NCI-H2196 (cell line): ENCODE measurements around the gene STK25.
A peak's percentile ranks its signal among the peaks of the same experiment; 100 is the strongest.
"Not testable (repeated sequence)": the region's sequence is repeated elsewhere in the genome, so short reads cannot be mapped to it uniquely, and the experiment has no call there.

ENCODE experiments used
- DNase-seq: peaks from one replicate; lab custom pipeline; 2025; ENCODE audit not compliant: unreplicated experiment; lab: John Stamatoyannopoulos, UW

The STK25 gene

GRCh38 chr2:241511091-241511741 is 2.8 kb upstream of the STK25 start:
- no peak for DNase-seq

DNA sequence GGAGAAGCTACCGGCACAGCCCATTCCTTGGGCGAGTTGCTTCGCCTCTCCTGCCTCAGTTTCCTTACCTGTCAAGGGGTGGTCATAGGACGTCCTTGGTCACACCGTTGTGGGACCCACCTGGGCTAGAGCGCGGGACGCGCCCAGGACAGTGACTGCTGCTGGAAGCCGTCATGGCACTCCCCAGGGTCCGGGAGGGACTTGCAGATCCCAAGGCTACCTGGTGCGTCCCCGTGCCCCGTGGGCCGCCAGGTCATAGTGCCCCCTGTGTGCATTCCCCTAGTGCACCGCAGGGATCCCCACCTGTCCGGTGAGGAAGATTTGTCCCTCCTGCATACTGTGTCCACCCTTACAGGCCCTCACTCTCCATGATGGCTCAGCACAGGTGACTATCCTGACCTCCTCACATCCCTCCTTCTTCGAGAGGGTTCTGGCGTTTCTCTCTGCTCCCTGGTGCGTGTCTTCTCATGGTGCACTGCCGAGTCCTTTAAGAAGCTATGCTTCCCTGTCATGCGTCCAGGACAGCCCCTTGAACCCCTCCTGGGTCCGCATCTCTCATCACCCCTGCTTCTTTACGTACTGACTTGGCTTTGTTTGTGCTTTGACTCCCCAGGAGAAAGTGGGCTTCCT is 886 bp upstream of the STK25 start:
- no peak for DNase-seq

GRCh38 chr2:241507430-241508239 is 749 bp downstream of the STK25 start:
- DNase-seq, result peak; percentile 59

DNA sequence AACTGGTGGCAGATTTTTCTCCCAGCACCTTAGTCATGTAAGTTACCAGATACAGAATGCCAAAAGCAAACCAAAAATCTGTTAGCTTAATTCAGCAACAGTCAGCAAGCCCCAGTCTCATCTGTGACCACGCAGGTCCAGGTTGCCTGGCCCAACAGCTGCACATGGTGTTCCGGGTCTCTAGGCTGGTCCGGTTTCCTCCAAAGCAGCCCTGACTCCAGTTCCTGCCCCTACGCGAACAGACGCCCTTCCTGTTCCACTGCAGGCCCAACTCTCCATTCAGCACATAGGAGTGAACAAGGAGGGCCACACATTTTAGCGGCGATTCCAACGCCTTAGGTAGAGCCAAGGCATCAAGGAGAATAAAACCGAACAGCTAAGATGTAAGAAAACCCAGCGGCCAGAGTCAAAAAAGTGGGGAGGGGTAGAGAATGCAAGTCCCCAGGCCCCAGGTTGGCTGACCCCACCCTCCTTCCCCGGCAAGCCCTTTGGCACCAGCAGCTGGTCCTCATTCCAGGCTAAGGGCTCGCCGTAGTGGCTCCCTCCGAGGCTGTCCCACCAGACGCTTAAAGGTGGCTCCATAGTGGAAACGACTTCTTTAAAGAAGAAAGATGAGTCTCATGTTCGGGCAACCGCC is 1.5 kb downstream of the STK25 start:
- DNase-seq, result no peak

GRCh38 chr2:241506317-241506716 is 2.1 kb downstream of the STK25 start:
- DNase-seq, result not testable (repeated sequence)

GRCh38 chr2:241505781-241506201 is 2.6 kb downstream of the STK25 start:
- no peak for DNase-seq

DNA sequence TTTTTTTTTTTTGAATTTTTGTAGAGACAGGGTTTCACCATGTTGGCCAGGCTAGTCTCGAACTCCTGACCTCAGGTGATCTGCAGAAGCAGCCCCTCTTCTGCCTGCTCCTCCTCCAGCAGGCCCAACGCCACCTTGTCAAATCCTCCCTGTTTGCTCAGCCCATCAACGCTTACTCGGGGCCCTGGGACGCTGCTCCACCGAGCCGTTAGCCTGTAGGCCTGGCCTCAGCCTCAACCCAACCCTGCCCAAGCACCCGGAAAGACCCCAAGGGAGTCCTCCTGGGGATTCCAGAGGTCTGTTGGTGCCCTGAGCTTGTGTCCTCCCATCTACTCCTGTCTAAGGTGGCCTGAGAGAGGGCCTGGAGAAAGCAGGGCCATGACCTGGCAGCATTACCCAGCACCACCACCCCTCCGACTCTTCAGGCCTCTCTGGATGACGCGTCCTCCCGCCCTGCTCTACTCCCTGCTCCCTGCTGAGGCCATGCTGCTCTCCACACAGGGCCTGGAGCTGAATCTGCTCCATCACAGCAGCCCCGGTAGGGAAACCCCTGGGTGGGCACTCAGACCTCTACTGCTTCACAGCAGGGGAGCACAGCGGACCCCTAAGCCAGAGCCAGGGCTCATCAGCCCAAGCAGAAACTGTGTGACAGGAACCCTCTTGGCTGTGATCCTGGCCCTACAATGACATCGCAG is 3.2 kb downstream of the STK25 start:
- no peak for DNase-seq

GRCh38 chr2:241503776-241504392 is 4.5 kb downstream of the STK25 start:
- no peak for DNase-seq

- DNase-seq, result no peak
Observed at GRCh38 chr2:241502281-241502680, 6.1 kb downstream of the STK25 start.

- DNase-seq, result no peak
Observed at GRCh38 chr2:241501551-241501950, 6.8 kb downstream of the STK25 start.

DNA sequence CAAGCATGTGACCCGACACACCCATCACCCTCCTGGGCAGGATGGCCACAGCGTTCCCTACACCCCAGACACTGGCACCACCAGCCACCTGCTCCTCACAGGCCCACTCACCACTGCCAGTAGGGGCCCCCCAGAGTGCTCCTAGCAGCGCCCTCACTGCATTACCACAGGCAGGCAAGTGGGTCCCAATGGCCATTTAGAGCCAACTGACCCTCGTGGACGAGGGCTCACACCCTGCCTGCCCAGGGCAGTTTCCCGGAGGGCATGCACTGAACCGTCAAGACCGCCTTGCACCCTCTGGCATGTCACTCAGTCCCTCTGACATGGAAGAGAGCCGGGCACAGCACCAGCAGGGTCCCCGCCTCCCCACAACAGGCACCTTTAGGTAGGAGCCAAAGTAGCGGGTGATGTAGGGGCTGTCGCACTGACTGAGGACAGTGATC is 7.3 kb downstream of the STK25 start:
- DNase-seq, result no peak

GRCh38 chr2:241500431-241500975 is 7.9 kb downstream of the STK25 start:
- DNase-seq, result no peak

GRCh38 chr2:241500016-241500415 is 8.4 kb downstream of the STK25 start:
- DNase-seq, result no peak

DNA sequence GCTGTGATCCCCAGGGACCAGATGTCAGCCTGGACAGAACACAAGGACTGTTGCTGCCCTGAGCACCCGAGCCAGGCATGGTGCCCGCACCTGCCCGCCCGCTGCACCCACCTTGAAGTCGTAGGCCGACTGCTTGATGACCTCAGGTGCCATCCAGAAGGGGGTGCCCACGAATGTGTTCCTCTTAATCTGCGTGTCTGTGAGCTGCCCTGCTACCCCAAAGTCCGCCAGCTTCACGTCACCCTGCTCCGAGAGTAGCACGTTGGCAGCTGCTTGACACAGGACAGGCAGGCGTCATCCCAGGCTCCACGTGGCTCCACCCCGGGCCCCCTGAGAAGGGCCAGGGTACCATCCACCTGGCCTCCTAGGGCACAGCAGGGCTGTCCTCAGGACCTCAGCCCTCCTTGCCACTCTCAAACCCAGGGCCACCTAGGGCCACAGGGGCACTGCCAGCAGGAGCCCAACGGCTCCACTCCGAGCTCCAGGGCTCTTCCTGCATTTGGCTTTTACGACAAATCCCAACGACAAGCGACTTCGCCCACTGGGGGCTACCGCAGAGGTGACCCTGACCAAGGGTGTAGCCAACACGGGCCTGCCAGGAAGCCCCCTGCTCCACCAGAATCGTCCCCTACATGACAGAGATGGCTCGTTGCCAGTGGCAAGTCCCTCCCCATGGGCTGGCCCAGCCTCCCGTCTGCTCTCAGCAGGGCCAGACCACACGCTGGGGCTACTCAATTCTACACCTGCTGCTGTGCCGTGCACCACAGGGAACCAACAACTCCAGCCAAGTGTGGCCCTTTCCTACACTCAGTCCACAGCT is 9.0 kb downstream of the STK25 start:
- DNase-seq, result peak; percentile 83

DNA sequence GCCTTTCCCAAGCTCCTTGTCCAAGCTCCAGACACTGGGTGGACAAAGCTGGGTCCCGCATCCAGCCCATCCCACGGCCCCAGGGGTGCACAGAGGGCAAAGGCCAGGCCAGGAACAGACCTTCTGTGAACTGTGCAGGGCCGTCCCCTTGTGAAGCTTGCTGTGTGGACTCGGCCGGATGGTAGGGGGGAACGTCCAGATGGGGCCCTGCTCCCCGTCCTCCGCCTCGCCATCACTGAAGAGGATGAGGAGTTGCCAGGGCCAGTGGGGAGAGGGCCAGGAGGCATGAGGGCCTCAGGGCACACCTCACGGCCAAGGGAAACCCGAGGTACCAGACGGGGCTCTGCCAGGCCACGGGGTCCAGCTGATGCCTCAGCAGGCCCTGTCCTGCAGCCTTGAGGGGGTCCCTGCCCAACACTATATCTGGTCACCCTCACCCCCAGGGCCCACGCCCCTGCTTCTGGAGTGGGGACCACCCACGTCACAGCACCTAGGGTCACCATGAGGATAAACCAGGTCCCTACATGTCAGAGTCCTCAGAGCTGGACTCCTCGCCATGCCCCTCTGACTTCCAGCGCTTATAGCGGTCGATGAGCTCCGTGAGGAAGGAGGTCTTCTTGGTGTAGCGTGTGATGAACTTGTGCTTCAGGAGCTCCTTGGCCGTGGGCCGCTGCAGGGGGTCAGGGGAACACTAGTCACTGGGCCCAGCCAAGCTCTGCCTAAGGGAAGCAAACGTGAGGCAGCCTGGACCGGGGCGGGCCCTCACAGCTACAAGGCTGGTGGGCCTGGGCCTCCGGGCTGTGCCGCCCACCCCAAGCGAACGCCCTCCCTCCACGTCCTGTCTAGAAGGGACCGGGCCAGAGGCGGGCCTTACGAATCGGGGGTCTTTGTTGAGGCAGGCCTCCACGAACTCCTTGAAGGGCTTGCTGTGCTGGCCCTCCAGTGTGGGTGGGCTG is 10.0 kb downstream of the STK25 start:
- DNase-seq, result no peak

GRCh38 chr2:241496904-241497877 is 11.2 kb downstream of the STK25 start:
- DNase-seq, result peak; percentile 79
